Stimulated activated CD4-positive, alpha-beta T cell treated with anti-CD3 and anti-CD28 coated beads, Interleukin-1b, Interleukin-23, amount 100 ng/mL, for 24 hours (primary cell): ENCODE measurements around the gene ALDH1L2.

Experiments
- DNase-seq, 4 experiments: peaks; one replicate each; pipeline ENCODE4 v3.0.0-alpha.2; 2020; ENCODE audit warnings: low read depth in 4 of 4, low spot score in 1 of 4

Gene ALDH1L2

DNA sequence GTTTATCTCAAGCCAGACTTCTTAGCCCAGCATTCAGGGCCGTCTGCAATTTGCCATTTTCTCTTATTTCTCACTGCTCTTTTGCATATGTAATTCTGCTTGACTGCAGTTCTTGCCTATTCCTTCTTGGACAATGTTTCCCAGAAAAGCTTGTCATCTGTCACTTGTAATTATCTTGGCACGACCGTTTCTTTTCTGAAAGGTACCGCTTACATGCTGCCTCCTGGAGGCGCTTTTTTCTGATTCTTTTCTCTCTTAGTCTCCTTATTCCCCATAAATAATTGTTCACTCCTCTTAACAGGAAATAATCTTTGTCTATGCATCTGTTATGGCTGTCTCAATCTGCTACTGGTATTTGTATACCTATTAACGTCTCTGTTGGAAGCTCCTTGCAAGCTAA is 1.2 kb upstream of the ALDH1L2 start:
- no peak for DNase-seq

DNA sequence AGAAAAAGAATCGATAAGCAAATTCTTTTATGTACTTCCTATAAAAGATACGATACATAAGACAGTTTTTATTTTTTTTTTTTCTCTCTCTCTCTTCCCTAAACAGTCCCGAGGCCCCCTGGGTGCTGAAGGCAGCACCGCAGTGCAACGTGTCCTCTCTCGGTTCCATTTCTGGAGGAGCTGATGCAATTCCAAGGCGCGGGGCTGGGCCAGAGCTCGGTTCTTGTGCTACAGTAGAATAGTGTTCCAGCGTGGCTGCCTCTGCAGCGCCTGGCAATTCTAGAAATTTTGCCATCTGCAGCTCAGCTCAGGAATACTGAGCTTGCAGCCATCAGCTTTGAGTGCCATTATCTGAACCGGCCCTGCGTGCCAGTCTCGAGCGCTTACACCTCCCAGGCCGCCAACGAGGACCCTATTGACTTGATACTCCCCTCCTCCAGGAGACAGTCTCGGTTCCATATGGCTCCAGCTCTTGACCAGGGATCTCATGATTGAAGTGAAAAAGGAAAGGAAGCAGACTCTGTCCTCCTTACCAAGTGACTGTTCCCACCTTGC is 630 bp downstream of the ALDH1L2 start:
- no peak for DNase-seq

DNA sequence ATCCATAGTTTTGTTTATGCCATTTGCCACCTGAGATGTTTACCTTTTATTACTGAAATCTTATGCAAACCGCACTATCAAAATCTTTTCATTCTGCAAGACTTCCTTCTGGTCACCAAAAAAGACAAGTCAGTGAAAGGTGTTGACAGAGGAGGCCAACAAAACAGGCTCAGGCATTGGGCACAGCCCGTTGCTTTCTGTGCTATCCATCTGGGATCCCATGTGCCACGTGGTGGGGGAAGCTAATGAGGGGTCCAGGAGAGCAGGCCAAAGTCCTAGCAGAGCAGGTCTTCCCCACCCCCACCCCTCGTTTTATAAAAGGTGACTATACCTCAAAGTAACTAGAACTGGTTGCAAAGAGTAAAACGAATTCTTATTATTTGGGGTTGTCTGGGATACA is 1.2 kb downstream of the ALDH1L2 start:
- no peak for DNase-seq

DNA sequence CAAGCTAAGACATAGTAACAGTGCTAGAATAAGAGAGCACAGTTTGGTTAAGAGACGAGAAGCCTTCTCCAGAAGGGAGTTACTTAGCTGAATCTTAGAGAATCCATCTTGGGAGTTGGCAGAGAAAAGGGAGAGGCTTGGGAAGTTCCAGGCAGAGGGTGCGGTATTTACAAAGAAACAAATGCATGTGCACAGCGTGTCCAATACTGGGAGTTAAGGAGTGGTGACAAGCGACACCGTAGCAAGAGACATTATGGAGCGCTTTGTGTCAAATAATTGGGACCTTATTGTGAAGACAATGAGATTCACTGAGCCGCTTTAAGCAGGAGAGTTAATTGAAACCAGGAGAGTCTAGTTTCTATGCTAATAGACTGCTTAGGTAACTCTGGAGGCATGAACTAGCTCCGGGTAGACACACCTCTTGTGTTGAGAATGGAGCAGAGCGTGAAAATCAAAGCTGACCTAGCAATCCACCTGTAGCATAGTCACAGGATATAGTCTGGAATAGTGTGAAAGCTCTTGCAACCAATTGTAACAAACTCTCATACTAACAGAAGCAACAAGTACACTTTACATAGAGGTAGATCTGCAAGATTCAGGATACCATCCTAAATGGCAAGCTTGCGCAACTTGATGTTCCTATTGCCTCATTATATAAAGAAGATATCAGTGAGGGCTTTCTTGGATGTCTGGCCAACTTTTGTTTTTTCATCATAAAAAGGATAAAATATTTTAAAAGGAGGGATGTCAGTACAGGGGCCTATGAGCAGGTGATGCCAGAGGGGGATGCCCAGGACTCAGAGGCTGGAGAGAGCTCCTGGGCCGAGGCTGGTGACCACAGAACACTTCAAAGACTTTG is 5.3 kb downstream of the ALDH1L2 start:
- no peak for DNase-seq

DNA sequence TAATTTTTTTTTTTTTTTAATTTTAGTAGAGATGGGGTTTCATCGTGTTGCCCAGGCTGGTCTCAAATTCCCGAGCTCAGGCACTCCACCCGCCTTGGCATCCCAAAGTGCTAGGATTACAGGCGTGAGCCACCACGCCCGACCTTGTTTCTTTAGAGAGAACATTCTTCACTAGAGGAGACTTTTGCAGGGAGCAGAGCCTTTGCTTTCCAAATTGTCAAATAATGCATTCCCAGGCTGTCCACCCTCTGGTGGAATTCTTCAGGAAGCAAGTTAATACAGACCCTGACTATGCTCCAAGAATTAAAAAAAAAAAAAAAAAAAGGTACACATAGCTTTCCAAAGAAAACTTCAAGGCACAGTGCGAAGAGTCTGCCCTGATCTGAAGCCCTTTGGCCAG is 6.8 kb downstream of the ALDH1L2 start:
- DNase-seq = no peak

DNA sequence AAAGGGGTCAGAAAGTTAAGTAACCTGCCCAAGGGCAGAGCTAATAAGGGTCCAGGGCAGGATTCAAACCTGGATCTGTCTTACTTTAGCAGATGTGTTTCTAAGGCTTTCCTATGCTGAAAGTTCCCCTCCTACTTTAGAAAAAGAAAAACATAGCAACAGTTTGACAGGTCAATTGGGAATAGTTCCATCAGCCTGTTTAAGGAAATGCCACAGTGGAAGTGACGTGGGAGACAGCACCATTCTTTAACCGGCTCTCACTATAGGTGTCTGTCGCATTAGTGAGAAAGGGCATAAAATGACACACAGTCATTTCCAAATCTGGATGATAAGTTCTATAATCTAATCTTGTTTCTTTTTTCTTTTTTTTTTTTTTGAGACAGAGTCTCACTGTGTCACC is 7.3 kb downstream of the ALDH1L2 start:
- DNase-seq = no peak

DNA sequence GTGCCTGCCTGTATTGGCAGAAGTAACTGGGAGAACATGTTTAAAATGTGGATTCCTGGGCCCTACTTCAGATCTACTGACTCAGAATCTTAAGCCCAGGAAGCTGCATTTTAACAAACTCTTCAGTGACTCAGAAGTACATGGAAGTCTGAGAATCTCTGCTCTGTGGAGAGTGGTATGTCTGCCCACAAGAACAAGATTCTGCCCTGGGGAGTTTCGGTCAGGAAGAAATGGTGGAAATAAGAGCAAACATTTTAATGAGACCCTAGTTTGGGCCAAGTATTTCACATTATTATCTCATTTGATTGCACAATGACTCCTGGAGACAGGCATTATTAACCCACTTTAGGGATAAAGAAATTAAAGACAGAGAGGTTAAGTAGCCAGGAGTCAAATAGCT is 8.2 kb downstream of the ALDH1L2 start:
- no peak for DNase-seq

DNA sequence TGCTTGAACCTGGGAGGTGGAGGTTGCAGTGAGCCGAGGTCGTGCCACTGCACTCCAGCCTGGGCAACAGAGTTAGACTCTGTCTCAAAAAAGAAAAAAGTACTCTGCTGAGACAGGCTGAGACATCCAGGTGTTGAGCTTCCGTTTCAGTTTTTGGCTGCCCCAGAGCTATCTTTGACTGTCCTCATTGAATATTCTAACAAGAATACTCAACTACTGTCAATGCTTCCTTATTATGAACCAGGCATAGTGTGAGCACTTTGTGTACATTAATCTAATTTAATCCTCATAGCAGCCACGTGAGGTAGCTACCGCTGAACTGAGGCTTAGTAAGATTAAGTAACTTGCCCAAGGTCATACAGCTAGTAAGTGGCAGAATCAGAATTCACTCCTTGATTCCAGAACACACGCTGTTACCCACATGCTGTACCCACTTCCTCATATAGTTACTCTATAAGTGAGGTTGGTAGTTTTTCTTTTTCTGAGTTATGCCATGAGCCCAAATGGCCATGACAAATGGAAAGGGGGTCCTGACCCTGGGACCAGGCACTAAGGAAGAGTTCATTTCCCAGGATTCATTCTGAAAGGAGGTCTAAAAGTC is 11.3 kb downstream of the ALDH1L2 start:
- no peak for DNase-seq

DNA sequence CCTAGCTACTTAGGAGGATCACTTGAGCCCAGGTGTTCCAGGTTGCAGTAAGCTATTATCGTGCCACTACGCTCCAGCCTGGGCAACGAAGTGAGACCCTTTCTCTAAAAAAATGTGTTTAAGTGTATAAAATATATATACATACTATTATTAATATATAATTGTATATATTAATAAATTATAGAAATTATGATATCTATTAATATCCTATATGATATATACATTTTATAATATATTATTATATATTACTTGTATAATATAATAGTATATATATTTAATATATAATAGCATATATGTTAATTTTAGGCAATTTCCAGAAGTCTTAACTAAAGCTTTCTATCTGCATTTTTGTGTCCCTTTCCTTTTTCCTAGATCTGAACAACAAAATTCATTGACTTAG is 12.3 kb downstream of the ALDH1L2 start:
- DNase-seq = no peak

DNA sequence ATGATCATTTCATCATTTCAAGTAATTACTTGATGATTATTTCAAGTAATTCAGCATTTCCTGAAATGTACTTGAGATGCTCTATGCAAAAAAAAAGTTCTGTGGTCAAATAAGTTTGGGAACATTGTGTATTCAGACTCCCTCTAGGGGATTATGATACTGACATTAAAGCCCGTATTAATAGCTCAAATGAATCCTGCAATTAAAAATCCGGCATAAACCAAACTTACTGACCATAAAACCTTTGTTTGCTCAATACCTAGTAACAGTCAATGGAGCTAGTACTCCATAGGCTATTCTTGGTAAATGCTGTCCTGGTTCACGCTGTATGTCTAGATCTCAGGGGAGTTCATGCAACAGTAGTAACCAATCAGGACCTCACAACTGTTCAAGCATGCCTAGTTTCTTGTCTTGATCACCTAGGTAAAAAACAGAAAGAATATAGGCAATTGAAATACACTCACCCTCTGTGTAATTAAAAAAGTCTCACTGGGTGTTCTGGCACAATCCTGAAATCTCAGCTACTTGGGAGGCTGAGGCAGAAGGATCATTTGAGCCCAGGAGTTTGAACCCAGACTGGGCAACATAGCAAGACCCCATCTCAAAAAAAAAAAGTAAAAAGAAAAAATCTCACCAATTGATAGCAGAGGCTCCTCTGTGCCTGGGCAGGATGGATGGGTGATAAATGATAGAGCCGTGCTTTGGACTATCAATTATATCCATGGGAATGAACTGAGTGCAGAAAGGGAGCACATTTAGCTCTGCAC is 14.1 kb downstream of the ALDH1L2 start:
- no peak for DNase-seq

DNA sequence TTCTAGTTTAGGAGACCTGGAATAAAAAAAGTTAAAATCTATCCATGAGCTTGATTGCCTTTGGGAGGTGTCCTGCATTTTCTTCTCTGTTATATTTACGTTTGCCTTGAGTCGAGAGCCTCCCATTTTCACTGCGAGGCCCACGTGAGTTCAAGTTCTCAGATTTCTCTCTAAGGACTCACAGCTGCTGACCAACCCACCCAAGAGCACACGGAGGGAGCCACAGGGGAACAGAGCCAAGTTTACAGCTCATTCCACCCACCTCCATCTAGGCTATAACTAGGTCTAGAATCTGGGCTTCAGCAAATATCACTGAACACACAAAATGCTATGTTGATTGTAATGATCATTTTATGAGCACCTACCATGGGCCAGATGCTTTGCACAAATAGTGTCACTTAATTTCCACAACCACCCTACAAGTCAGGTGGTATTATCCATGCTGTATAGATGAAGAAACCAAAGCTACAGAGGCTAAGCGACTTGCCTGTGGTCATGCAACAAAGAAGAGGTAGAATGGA is 16.7 kb downstream of the ALDH1L2 start:
- no peak for DNase-seq

DNA sequence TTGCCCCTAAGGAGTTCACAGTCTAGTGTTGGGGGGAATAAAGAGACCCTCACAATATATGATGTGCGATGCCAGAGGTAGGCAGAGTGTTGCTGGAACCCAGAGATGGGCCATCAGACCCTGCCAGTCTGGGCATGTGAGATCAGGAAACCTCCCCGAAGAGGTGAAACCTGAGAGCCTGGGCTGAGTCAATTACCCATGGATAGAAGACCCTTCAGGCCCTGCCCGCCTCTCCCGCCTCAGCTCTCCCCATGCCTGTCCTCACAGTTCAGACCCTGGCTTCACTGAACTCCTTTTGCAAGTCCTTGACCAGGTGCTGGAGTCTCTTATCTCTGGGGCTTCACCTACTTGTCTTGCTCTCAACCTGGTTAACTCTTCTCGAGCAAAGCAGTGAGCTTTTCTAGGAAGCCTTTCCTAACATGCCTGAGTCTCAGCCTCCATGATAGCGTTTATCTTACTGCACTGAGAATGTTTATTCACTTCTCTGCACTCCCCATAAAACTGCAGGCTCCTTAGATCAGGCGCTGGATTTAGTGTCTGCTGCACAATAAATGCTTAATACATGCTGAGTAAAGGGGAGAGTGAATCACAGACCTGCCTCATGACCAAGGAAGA is 19.6 kb downstream of the ALDH1L2 start:
- DNase-seq = no peak

DNA sequence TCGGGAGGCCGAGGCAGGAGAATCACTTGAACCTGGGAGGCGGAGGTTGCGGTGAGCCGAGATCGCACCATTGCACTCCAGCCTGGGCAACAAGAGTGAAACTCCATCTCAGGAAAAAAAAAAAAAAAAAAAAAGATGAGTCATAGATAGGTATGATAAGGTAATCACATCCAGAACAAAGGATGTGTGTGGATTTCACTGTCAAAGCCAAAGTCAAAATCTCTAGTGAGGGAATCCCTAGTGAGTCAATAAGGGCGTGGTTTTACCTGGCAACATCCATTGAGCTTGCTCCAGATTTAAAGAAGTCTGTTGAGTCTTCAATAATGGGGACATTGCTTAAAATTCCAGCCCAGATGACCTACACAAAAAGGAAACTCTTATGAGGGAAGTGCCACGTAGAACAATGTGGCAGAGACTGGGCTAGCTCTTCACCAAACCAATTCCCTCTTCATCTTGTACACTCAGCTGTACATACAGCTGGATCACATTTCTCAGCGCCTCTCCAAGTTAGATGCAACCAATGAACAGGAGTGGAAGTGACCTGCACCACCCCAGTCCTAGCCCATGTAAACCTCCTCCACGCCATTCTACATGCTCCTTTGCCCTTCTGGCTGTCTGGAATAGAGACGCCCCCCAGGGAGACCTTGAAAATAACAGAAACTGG is 23.4 kb downstream of the ALDH1L2 start:
- no peak for DNase-seq

DNA sequence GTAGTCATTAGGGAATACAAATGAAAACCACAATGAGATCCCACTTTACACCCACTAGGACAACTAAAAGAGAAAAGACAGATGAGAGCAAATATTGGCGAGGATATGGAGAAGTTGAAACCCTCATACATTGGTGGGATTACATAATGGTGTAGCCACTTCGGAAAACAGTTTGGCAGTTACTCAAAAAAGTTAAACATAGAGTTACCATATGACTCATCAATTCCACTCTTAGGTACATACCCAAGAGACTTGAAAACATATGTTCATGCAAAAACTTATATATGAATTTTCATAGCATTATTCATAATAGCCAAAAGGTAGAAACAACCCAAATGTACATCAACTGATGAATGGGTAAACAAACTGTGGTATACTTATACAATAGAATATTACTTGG is 27.1 kb downstream of the ALDH1L2 start:
- no peak for DNase-seq

DNA sequence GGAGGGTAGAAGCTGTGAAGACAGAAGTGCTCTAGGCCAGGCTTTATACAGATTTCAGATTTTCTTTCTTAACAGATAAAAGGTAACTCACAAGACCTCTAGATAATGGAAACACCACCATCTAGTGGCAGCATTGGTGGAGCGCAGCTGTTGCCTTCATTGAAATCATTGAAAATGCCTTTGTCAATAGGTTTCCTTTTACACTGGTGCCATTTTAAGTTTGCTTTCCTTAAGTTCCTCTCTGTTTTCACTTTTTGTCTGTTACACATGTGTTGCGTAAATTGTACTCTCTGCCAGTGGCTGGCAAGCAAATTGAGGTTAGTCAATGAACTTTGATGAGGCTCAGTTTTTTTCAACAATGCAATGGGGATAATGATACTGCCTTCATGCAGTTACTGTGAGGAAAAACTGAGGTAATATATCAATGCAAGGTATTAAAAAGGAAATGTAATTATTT is 31.1 kb downstream of the ALDH1L2 start:
- DNase-seq = peak; percentile 35 to 58 (median 56)

DNA sequence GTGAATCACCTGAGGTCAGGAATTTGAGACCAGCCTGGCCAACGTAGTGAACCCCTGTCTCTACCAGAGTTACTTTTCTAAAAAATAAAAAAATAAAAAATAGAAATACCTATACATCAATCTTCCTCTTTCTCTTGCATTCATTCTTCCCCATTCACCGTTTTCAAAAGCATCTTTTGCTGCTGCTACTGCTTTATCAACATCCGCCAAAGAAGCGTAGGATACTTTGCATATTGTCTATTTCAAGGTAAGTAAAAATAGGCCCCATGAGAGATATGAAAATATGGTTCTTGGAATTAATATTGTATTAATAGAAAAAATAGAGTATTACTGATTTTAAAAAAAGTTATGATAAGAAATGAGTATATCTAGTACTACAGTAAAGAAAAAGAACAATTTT is 32.3 kb downstream of the ALDH1L2 start:
- DNase-seq = no peak

DNA sequence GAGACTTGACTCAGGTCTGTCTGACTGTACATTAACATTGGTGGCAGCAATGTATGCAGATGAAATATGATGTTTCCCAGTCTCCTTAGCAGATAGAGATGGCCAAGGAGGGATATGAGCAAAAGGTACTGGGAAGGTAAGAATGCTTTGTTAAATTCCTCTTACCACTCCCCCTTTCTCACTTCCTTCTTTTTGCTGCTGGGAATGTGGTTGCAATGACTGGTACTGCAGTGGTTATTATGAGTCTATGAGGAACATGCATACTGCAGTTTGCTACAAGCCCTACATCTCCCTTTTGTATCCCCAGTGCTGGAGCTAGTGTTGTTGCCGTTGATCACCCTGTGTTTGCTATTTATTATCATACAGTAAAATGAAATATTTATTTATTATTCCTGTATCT is 35.9 kb downstream of the ALDH1L2 start:
- DNase-seq = no peak

DNA sequence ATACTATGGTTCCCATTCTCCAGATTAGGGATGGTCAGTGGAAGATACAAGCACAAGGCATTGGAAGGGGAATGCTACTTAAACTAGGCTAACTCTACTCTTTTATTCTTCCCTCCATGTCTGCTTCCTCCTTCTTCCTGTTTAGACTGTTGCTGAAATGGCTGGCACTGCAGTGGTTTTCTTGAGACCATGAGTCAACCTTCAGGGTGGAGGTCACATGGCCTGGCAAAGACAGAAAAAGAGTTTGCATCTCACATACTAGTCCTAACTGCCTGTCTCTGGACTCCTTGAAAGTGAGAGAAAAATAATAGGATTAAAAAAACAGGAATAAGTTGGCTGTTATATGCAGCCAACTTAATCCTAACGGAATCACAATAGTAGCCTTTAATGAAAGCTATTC is 37.0 kb downstream of the ALDH1L2 start:
- DNase-seq = no peak

DNA sequence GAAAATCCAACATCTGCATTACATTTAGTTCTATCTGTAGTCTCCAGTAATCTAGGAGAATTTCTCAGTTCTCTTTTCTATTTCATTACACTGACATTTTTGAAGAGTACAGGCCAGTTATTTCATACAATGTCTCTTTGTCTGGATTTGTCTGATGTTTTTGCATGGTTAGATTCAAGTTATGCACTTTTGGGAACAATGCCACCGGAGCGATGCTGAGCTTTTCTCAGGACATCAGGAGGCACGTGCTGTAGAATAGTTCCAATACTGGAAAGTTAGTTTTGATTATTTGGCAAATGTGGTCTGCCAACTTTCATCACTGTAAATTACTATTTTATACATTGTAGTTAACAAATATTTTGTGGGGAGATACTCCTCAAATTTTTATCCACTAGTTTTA is 43.1 kb downstream of the ALDH1L2 start:
- no peak for DNase-seq

DNA sequence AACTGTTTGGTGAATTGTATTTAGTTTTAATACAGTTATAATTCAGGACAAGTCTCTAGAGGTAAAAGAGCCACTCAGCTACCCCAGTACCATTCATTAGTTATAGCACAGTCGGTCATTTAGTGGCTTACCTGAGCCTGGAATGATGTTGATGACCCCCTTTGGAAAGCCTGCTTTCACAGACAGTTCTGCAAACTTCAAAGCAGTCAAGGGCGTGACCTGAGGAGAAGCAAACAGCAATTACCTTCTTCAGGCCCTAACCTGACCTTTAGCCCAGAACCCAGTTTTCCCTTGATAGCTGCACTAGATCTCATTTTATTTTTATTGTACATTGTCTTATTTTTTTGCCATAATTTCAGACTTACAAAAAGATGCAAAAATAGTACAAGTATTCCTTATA is 43.8 kb downstream of the ALDH1L2 start:
- no peak for DNase-seq
